GM21515 (cell line): Measurements from ENCODE around the gene COQ8A.

Experiments
- ATAC-seq: cut with Tn5 transposase; IDR thresholded peaks from one replicate; pipeline ENCODE4 v1.9.1; 2021; ENCODE audit not compliant: unreplicated experiment

COQ8A gene

GRCh38 chr1:227003165-227003564, 63.1 kb downstream of the COQ8A start:
- ATAC-seq, result no peak

GRCh38 chr1:227004796-227005195, 64.7 kb downstream of the COQ8A start:
- ATAC-seq, result no peak

GRCh38 chr1:227006226-227006796, 66.2 kb downstream of the COQ8A start:
- no peak for ATAC-seq

- no peak for ATAC-seq
Measured at GRCh38 chr1:227009937-227010336, 69.8 kb downstream of the COQ8A start.

- no peak for ATAC-seq
Measured at GRCh38 chr1:227010645-227011044, 70.6 kb downstream of the COQ8A start.

GRCh38 chr1:227016990-227017389, 76.9 kb downstream of the COQ8A start:
- no peak for ATAC-seq

GRCh38 chr1:227032396-227032795, 92.3 kb downstream of the COQ8A start:
- ATAC-seq, result no peak

- no peak for ATAC-seq
Measured at GRCh38 chr1:227033880-227034279, 93.8 kb downstream of the COQ8A start.

- no peak for ATAC-seq
Measured at GRCh38 chr1:227035316-227035715, 95.2 kb downstream of the COQ8A start.

- ATAC-seq, result no peak
Measured at GRCh38 chr1:227037121-227037520, 97.0 kb downstream of the COQ8A start.
